Smooth muscle cell (in vitro differentiated cells): Measurements from ENCODE around the gene MINDY4. TPM values are rescaled to one million over a fixed set of nuclear protein-coding genes. Genes with fewer than 3 reads are reported as not detected.

ENCODE experiments used
- DNase-seq: peaks from one replicate; lab custom pipeline; 2025; ENCODE audit not compliant: unreplicated experiment; lab: John Stamatoyannopoulos, UW
- H2AFZ ChIP-seq: fragments of 200-600 bp; sonication (generic); 2 replicates; pipeline ENCODE4 v1.6.0; 2016; ENCODE audit warnings: antibody characterized with exemption, low read depth, mild to moderate bottlenecking
- H3F3A ChIP-seq: fragments of 200-600 bp; sonication (generic); 2 replicates; pipeline ENCODE4 v1.6.0; 2017; ENCODE audit warnings: antibody characterized with exemption, low read depth
- H3K27ac ChIP-seq: fragments of 200-600 bp; sonication (generic); 2 replicates; pipeline ENCODE4 v1.5.1; 2016; ENCODE audit warnings: low read depth, mild to moderate bottlenecking
- H3K27me3 ChIP-seq: fragments of 200-600 bp; sonication (generic); 2 replicates; pipeline ENCODE4 v1.6.1; 2016; ENCODE audit warnings: low read depth, mild to moderate bottlenecking
- H3K36me3 ChIP-seq: fragments of 200-600 bp; sonication (generic); 2 replicates; pipeline ENCODE4 v1.5.1; 2016; ENCODE audit warnings: low read depth
- H3K4me1 ChIP-seq: fragments of 200-600 bp; sonication (generic); 2 replicates; pipeline ENCODE4 v1.5.1; 2016; ENCODE audit warnings: low read depth
- H3K4me2 ChIP-seq: fragments of 200-600 bp; sonication (generic); 2 replicates; pipeline ENCODE4 v1.6.0; 2016; ENCODE audit warnings: mild to moderate bottlenecking
- H3K4me3 ChIP-seq: fragments of 200-600 bp; sonication (generic); 2 replicates; pipeline ENCODE4 v1.5.1; 2016; ENCODE audit warnings: mild to moderate bottlenecking
- H3K79me2 ChIP-seq: fragments of 200-600 bp; sonication (generic); 2 replicates; pipeline ENCODE4 v1.6.0; 2016; ENCODE audit warnings: low read depth, mild to moderate bottlenecking
- H3K9ac ChIP-seq: fragments of 200-600 bp; sonication (generic); 2 replicates; pipeline ENCODE4 v1.6.0; 2016; ENCODE audit warnings: low read depth
- H3K9me3 ChIP-seq: fragments of 200-600 bp; sonication (generic); replicated peaks from 2 replicates; pipeline ENCODE4 v1.5.1; 2016; ENCODE audit warnings: low read depth
- H4K20me1 ChIP-seq: fragments of 200-600 bp; sonication (generic); 2 replicates; pipeline ENCODE4 v1.6.0; 2016; ENCODE audit warnings: low read depth
- WGBS: methylation state at CpG from one replicate; pipeline ENCODE4 v1.1.7; 2016; ENCODE audit warnings: low lambda C conversion rate; 5-methylcytosine and 5-hydroxymethylcytosine counted together
- polyA plus RNA-seq: library from polyadenylated mRNA; unstranded; fragments of >200 nt; fragmentation: Nextera tagmentation; extraction: Ambion mirVana; gene quantifications from 2 replicates; pipeline ENCODE4 v1.2.1, GENCODE V29; 2016
- total RNA-seq: library from RNA; depleted of rRNA; stranded (reverse); fragments of >200 nt; gene quantifications from 2 replicates; pipeline ENCODE4 v1.2.3, GENCODE V29; 2014
- TF ChIP-seq, protein P1 (sequence below): fragments of 200-600 bp; sonication (generic); IDR thresholded peaks from 2 replicates; pipeline ENCODE4 v1.5.1; 2017; ENCODE audit warnings: borderline replicate concordance, mild to moderate bottlenecking, antibody characterized with exemption; ENCODE audit not compliant: insufficient read depth, poor library complexity, severe bottlenecking

The MINDY4 gene
- total and polyA plus RNA-seq, 2 experiments from 2014 or later, result 4.9 to 5.3 TPM

DNA sequence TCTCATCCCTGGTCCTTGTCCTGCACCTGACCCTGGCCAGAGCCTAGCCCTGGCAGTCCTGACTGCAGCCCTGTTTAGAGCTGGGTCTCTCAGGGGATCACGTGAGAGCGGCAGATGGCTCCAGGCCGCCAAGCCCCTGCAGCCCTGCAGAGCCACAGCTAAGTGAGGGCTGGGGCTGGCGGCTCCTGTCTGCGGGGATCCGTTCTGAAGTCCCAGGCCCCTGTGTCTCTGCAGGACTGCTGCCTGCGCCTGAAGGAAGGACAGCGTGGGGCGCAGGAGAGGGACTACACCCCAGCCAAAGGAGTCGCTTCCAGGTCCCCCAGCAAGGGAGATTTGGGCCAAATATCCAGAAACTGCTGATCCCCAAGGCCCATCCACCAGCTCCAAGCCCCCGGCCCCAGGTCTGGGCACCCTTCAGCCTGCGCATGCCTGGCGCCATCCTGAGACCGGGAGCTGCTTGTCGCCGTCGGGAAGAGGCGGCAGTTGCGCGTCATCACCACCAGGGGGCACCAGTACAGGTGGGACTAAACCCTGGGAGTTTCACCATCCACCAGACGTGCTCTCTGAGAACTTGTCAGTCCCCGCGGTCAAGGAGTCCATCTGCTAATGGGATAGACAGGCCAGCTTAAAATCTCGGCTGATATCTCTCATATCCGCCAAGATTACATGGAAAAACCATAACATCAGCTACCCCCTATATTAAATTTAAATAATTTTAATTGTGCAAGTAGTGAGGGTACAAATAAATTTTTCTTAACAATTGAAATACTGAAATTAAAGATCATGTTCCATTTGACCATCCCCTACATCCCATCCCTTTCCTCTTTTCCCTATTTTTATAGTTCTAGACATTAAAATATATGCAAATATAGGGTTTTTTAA, 167.5 kb downstream of the MINDY4 start:
- Histone ChIP-seq H3F3A (no peaks in the 10 kb centered on the region), H3K27me3 (peaks cover 34% of the 10 kb centered on the region), H4K20me1 (no peaks in the 10 kb centered on the region), H3K27ac (no peak overlapping the region), H3K36me3 (no peaks in the 10 kb centered on the region), H3K79me2 (no peaks in the 10 kb centered on the region), H3K9me3 (no peaks in the 10 kb centered on the region), H2AFZ (peak overlapping the region; percentile 79), H3K9ac (no peak overlapping the region), H3K4me1 (no peaks in the 10 kb centered on the region), H3K4me2 (peak overlapping the region; percentile 78), H3K4me3 (peak overlapping the region; percentile 29)
- TF ChIP-seq, protein P1, sequence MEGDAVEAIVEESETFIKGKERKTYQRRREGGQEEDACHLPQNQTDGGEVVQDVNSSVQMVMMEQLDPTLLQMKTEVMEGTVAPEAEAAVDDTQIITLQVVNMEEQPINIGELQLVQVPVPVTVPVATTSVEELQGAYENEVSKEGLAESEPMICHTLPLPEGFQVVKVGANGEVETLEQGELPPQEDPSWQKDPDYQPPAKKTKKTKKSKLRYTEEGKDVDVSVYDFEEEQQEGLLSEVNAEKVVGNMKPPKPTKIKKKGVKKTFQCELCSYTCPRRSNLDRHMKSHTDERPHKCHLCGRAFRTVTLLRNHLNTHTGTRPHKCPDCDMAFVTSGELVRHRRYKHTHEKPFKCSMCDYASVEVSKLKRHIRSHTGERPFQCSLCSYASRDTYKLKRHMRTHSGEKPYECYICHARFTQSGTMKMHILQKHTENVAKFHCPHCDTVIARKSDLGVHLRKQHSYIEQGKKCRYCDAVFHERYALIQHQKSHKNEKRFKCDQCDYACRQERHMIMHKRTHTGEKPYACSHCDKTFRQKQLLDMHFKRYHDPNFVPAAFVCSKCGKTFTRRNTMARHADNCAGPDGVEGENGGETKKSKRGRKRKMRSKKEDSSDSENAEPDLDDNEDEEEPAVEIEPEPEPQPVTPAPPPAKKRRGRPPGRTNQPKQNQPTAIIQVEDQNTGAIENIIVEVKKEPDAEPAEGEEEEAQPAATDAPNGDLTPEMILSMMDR, result peak; percentile 99
- DNase-seq, result peak; percentile 47
- WGBS, result 7% methylated on average over 25 of the region's 25 CpGs

DNA sequence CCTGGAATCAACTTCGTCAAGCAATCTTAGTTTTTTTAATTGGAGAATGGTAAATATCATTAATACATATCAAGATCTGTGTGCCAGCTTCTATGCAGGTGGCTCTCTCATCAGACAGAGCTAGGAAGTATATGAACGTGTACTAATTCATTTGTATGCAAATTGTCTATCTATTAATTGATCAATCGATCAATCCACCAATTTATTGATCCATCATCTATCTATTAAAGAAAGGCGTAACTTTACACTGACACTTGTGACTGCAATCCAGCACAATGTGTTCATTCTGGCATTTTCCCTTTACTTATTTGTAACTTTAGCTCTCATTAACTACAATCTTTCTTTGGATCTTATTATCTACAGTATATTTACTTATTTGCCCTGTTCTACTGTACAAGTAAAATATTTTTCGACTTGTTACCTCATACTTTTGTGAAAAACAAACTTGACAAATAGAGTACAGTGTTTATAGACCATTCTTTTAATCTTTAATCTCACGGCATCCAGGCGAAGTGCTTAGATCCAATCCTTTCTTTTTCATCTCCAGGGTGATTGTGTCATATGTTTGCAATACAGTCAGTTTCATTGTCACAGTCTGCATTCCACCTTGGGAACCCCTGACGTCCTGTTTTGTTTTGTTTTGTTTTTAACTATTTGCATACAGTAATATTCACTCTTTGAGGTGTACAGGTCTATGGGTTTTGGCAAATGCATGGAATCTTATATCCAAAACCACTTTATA, 170.5 kb downstream of the MINDY4 start:
- no peaks in the 10 kb centered on the region for H3K36me3 ChIP-seq
- H4K20me1 ChIP-seq, result no peaks in the 10 kb centered on the region
- H3K4me1 ChIP-seq, result no peaks in the 10 kb centered on the region
- H3K9me3 ChIP-seq, result peaks cover 5% of the 10 kb centered on the region
- H3F3A ChIP-seq, result no peaks in the 10 kb centered on the region
- TF ChIP-seq, protein P1, result no peak
- no peaks in the 10 kb centered on the region for H3K79me2 ChIP-seq
- H2AFZ ChIP-seq, result no peak overlapping the region
- no peak overlapping the region for H3K9ac ChIP-seq
- H3K4me2 ChIP-seq, result no peak overlapping the region
- DNase-seq, result no peak
- H3K27me3 ChIP-seq, result peaks cover 38% of the 10 kb centered on the region
- 65% methylated on average over 8 of the region's 8 CpGs for WGBS
- H3K27ac ChIP-seq, result no peak overlapping the region
- no peak overlapping the region for H3K4me3 ChIP-seq

Other genes starting within 250 kb of the MINDY4 start
- 240 and 299 TPM in 2 replicates for gene GARS1, start 176.5 kb upstream of the MINDY4 start, total RNA-seq
- gene GARS1, start 176.5 kb upstream of the MINDY4 start, polyA plus RNA-seq, result 222 and 233 TPM in 2 replicates
- gene CRHR2, start 89.0 kb upstream of the MINDY4 start, total RNA-seq, result not detected in 2 replicates
- 0.16 and 0.74 TPM in 2 replicates for gene CRHR2, start 89.0 kb upstream of the MINDY4 start, polyA plus RNA-seq
- gene INMT, start 19.3 kb upstream of the MINDY4 start, total RNA-seq, result 1.2 and 4.0 TPM in 2 replicates
- 2.3 and 2.4 TPM in 2 replicates for gene INMT, start 19.3 kb upstream of the MINDY4 start, polyA plus RNA-seq
- 2,330 and 2,442 TPM in 2 replicates for gene AQP1, start 140.4 kb downstream of the MINDY4 start, total RNA-seq
- 2,039 and 2,747 TPM in 2 replicates for gene AQP1, start 140.4 kb downstream of the MINDY4 start, polyA plus RNA-seq
- not detected in 2 replicates for gene GHRHR, start 192.5 kb downstream of the MINDY4 start, total RNA-seq
- not detected in 2 replicates for gene GHRHR, start 192.5 kb downstream of the MINDY4 start, polyA plus RNA-seq